IMR-90 (cell line): ENCODE data around the gene ARID4B. TPM values are rescaled to one million over a fixed set of nuclear protein-coding genes. Genes with fewer than 3 reads are reported as not detected.

ENCODE experiments used
- ATAC-seq: fragments of 200-7000 bp; cut with Tn5 transposase; 2 replicates; pipeline ENCODE4 v1.9.1; 2020; ENCODE audit warnings: low read depth, mild to moderate bottlenecking, moderate library complexity
- BruUV-seq: library from RNA; stranded (reverse); fragments of 400-500 nt; replicated peaks from 2 replicates; lab custom pipeline; 2021; lab: Mats Ljungman, UMichigan
- CTCF ChIA-PET: fragments of 300-600 bp; formaldehyde crosslinking; extraction: SDS; loops from one replicate; lab custom pipeline; 2021; ENCODE audit warnings: antibody characterized with exemption; lab: Yijun Ruan, JAX
- POLR2A ChIA-PET: fragments of 300-600 bp; sonication (Branson Sonifier 250); formaldehyde crosslinking; loops from one replicate; lab custom pipeline; 2022; ENCODE audit warnings: antibody characterized with exemption; ENCODE audit not compliant: unreplicated experiment; lab: Charles Lee
- DNase-seq: peaks from one replicate; pipeline ENCODE4 v3.0.0; 2013
- H2AFZ ChIP-seq: replicated peaks from 2 replicates; pipeline ENCODE3; 2013; ENCODE audit warnings: low read length, mild to moderate bottlenecking; ENCODE audit not compliant: poor library complexity
- H2AK5ac ChIP-seq: 2 replicates; pipeline ENCODE4 v1.6.1; 2013; ENCODE audit warnings: low read depth, low read length, inconsistent platforms
- H2AK9ac ChIP-seq: replicated peaks from 2 replicates; pipeline ENCODE3; 2013; ENCODE audit warnings: mild to moderate bottlenecking, low read depth, low read length, moderate library complexity; ENCODE audit not compliant: poor library complexity
- H2BK120ac ChIP-seq: 2 replicates; pipeline ENCODE4 v1.6.1; 2013; ENCODE audit warnings: low read depth, low read length, inconsistent platforms
- H2BK15ac ChIP-seq: 3 replicates; pipeline ENCODE4 v1.6.1; 2013; ENCODE audit warnings: low read depth, low read length, inconsistent platforms
- H2BK20ac ChIP-seq: 2 replicates; pipeline ENCODE4 v1.6.1; 2013; ENCODE audit warnings: low read depth, mild to moderate bottlenecking, inconsistent platforms, low read length, moderate library complexity
- H2BK5ac ChIP-seq: 2 replicates; pipeline ENCODE4 v1.6.1; 2013; ENCODE audit warnings: mild to moderate bottlenecking, low read depth, low read length, inconsistent platforms; ENCODE audit not compliant: poor library complexity, severe bottlenecking
- H3K14ac ChIP-seq: replicated peaks from 2 replicates; pipeline ENCODE4 v1.6.1; 2013; ENCODE audit warnings: low read depth, low read length, inconsistent platforms
- H3K18ac ChIP-seq: 2 replicates; pipeline ENCODE4 v1.6.1; 2013; ENCODE audit warnings: low read depth, low read length, control low read depth
- H3K23ac ChIP-seq: 2 replicates; pipeline ENCODE4 v1.6.1; 2013; ENCODE audit warnings: low read depth, low read length, inconsistent platforms
- H3K27ac ChIP-seq: 2 replicates; pipeline ENCODE4 v1.5.1; 2013; ENCODE audit warnings: mild to moderate bottlenecking, control low read depth, low read length; ENCODE audit not compliant: insufficient read depth
- H3K27me3 ChIP-seq: 2 replicates; pipeline ENCODE4 v1.6.1; 2013; ENCODE audit warnings: low read length; ENCODE audit not compliant: control insufficient read depth, insufficient read depth
- H3K36me3 ChIP-seq: 2 replicates; pipeline ENCODE4 v1.6.1; 2013; ENCODE audit warnings: low read length, mixed read lengths; ENCODE audit not compliant: control insufficient read depth, insufficient read depth
- H3K4ac ChIP-seq: 2 replicates; pipeline ENCODE4 v1.6.1; 2013; ENCODE audit warnings: low read depth, low read length, inconsistent platforms
- H3K4me1 ChIP-seq: 2 replicates; pipeline ENCODE4 v1.6.1; 2013; ENCODE audit warnings: low read length, mixed read lengths; ENCODE audit not compliant: control insufficient read depth, insufficient read depth
- H3K4me2 ChIP-seq: 2 replicates; pipeline ENCODE4 v1.6.1; 2013; ENCODE audit warnings: low read depth, mild to moderate bottlenecking, control low read depth, low read length, moderate library complexity
- H3K4me3 ChIP-seq: 2 replicates; pipeline ENCODE4 v1.5.1; 2013; ENCODE audit warnings: low read depth, mild to moderate bottlenecking, control low read depth, low read length, moderate library complexity; ENCODE audit not compliant: insufficient read depth
- H3K56ac ChIP-seq: 2 replicates; pipeline ENCODE4 v1.6.1; 2013; ENCODE audit warnings: low read length, inconsistent platforms; ENCODE audit not compliant: insufficient read depth; ENCODE audit errors: extremely low read depth
- H3K79me1 ChIP-seq, 2 experiments: 2 replicates each; pipeline ENCODE4 v1.6.1; 2013; ENCODE audit warnings: low read length in 2 of 2, inconsistent platforms in 1 of 2, low read depth in 1 of 2
- H3K9ac ChIP-seq: 2 replicates; pipeline ENCODE4 v1.6.1; 2013; ENCODE audit warnings: low read depth, low read length, control low read depth
- H3K9me1 ChIP-seq: 2 replicates; pipeline ENCODE4 v1.6.1; 2013; ENCODE audit warnings: low read length, inconsistent platforms; ENCODE audit not compliant: insufficient read depth
- H3K9me3 ChIP-seq: 2 replicates; pipeline ENCODE4 v1.6.1; 2013; ENCODE audit warnings: low read length; ENCODE audit not compliant: control insufficient read depth, insufficient read depth
- H4K20me1 ChIP-seq: 2 replicates; pipeline ENCODE4 v1.6.1; 2013; ENCODE audit warnings: low read length, inconsistent platforms; ENCODE audit not compliant: insufficient read depth
- H4K5ac ChIP-seq: 2 replicates; pipeline ENCODE4 v1.6.1; 2013; ENCODE audit warnings: mild to moderate bottlenecking, low read depth, low read length, control low read depth
- H4K8ac ChIP-seq, 2 experiments: 2 replicates each; pipeline ENCODE4 v1.6.1; 2013; ENCODE audit warnings: low read depth in 2 of 2, low read length in 2 of 2, control low read depth in 1 of 2, inconsistent platforms in 1 of 2
- H4K91ac ChIP-seq: 2 replicates; pipeline ENCODE4 v1.6.1; 2013; ENCODE audit warnings: low read depth, low read length, inconsistent platforms; ENCODE audit not compliant: insufficient read depth
- FOS ChIP-seq: fragments of 150-350 bp; IDR thresholded peaks from 2 replicates; pipeline ENCODE4 v1.6.1; 2016; ENCODE audit warnings: low read depth, low read length
- NFE2L2 ChIP-seq: fragments of 150-350 bp; IDR thresholded peaks from 2 replicates; pipeline ENCODE4 v1.6.1; 2016; ENCODE audit warnings: low read depth, mild to moderate bottlenecking, low read length
- RCOR1 ChIP-seq: IDR thresholded peaks from 2 replicates; pipeline ENCODE4 v1.6.1; 2012; ENCODE audit warnings: mild to moderate bottlenecking, low read length, improper control_type of control experiment; ENCODE audit not compliant: insufficient replicate concordance
- RFX5 ChIP-seq: IDR thresholded peaks from 2 replicates; pipeline ENCODE4 v1.8.0; 2012; ENCODE audit warnings: low read depth, mild to moderate bottlenecking, low read length, moderate library complexity
- WGBS, 2 experiments: methylation state at CpG; one replicate each; pipeline versions ENCODE4 v1.1.5 to v1.1.7; 2013; ENCODE audit warnings: missing lambda C conversion rate in 2 of 2; ENCODE audit not compliant: insufficient read length in 1 of 2; ENCODE audit errors: extremely low coverage in 2 of 2; 5-methylcytosine and 5-hydroxymethylcytosine counted together
- dilution Hi-C: fragments of 300-500 bp; cut with HindIII; formaldehyde crosslinking; loops from one replicate; pipeline ENCODE4 v1.14.3; 2018; ENCODE audit warnings: low sequenced_read_pairs; ENCODE audit not compliant: unreplicated experiment
- in situ Hi-C: fragments of 300-500 bp; cut with MboI; formaldehyde crosslinking; loops from 3 replicates; pipeline ENCODE4 v1.14.3; 2019; ENCODE audit warnings: low sequenced_read_pairs, inconsistent platforms, mixed read lengths
- intact Hi-C: fragments of 100-400 bp; cut with micrococcal nuclease; formaldehyde crosslinking; loops from 2 replicates; pipeline ENCODE4 v1.10.0; 2022
- polyA plus RNA-seq, 3 experiments: library from polyadenylated mRNA; depleted of rRNA; stranded (reverse); fragments of >200 nt; gene quantifications; 2 replicates each; pipeline ENCODE4 v1.2.3, GENCODE V29; 2012; ENCODE audit warnings: low replicate concordance in 1 of 3
- total RNA-seq: library from RNA; depleted of rRNA; stranded (reverse); fragments of >200 nt; gene quantifications from 2 replicates; pipeline ENCODE4 v1.2.3, GENCODE V29; 2012
- TF ChIP-seq, protein P1 (sequence below): fragments of 150-350 bp; IDR thresholded peaks from 2 replicates; pipeline ENCODE4 v1.6.1; 2017; ENCODE audit warnings: mild to moderate bottlenecking, antibody characterized with exemption, low read length, low read depth

The ARID4B gene
- total and polyA plus RNA-seq, 2 of the 4 experiments (the other 2 are of a cell fraction) = 8.5 to 16.0 TPM

DNA sequence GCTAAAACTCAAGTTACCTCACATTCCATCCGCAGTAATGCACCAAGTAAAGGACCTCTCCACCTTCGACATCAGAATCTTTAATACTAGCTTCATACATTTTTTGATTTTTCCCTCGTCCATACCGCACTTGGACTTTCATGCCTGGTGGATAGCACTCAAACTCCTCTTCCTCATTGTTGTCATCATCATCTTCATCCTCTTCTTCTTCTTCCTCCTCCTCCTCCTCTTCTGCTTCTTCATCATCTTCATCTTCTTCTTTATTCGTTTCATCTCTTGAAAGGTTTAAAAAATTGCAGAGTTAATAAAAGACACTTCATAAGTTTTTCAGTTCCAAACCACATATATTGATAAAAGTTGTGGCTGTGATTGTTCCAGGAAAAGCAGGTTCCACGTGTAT lies 114.2 kb downstream of the ARID4B start:
- ChIA-PET POLR2A (no interaction called here), CTCF (no interaction called here)
- Histone ChIP-seq H4K91ac (no peak overlapping the region), H4K8ac (no peak overlapping the region), H2BK5ac (no peak overlapping the region), H3K79me1 (peaks cover 0 to under 1% of the 10 kb centered on the region in 2 experiments; a peak in 3 of 4 replicates), H2AK5ac (no peak overlapping the region), H3K4me1 (no peaks in the 10 kb centered on the region), H2BK120ac (no peak overlapping the region), H4K20me1 (no peaks in the 10 kb centered on the region), H4K5ac (no peak overlapping the region), H3K9me1 (no peaks in the 10 kb centered on the region), H3K4me2 (no peak overlapping the region), H3K27ac (no peak overlapping the region), H3K36me3 (peaks cover 23% of the 10 kb centered on the region), H2AK9ac (no peak overlapping the region), H3K9ac (no peak overlapping the region), H2BK15ac (no peak overlapping the region), H2BK20ac (no peak overlapping the region), H3K4ac (no peak overlapping the region), H3K56ac (no peak overlapping the region), H2AFZ (no peak overlapping the region), H3K18ac (no peak overlapping the region), H3K27me3 (no peaks in the 10 kb centered on the region), H3K4me3 (no peak overlapping the region), H3K9me3 (no peaks in the 10 kb centered on the region), H3K23ac (no peak overlapping the region), H3K14ac (no peak overlapping the region)
- DNase-seq = no peak
- no TSS peak for BruUV-seq
- dilution Hi-C loops = no loop called here
- intact Hi-C loops = no loop called here
- in situ Hi-C loops = no loop called here
- TF ChIP-seq, protein P1, sequence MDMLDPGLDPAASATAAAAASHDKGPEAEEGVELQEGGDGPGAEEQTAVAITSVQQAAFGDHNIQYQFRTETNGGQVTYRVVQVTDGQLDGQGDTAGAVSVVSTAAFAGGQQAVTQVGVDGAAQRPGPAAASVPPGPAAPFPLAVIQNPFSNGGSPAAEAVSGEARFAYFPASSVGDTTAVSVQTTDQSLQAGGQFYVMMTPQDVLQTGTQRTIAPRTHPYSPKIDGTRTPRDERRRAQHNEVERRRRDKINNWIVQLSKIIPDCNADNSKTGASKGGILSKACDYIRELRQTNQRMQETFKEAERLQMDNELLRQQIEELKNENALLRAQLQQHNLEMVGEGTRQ = no peak
- TF ChIP-seq FOS (no peak), NFE2L2 (no peak), RCOR1 (no peak), RFX5 (no peak)
- 100% methylated on average over 3 of the region's 6 CpGs; no CpG with 5 or more reads in 1 of the 2 experiments for WGBS, 2 experiments
- no peak for ATAC-seq
